H9 (cell line): ENCODE results near the gene NECAB3. TPM values are rescaled to one million over a fixed set of nuclear protein-coding genes. Genes with fewer than 3 reads are reported as not detected.

Experiments
- DNase-seq: peaks from one replicate; pipeline ENCODE4 v3.0.0-alpha.2; 2017
- H2AFZ ChIP-seq: one replicate; pipeline ENCODE4 v1.6.1; 2013; ENCODE audit warnings: mild to moderate bottlenecking, low read length, control low read depth, moderate library complexity
- H2AK5ac ChIP-seq: 2 replicates; pipeline ENCODE4 v1.6.1; 2013; ENCODE audit warnings: low read length, control low read depth, mixed read lengths; ENCODE audit not compliant: insufficient read length
- H2BK120ac ChIP-seq: one replicate; pipeline ENCODE4 v1.6.1; 2013; ENCODE audit warnings: low read depth, mild to moderate bottlenecking, low read length, control low read depth, inconsistent platforms; ENCODE audit not compliant: poor library complexity, severe bottlenecking
- H2BK12ac ChIP-seq: 2 replicates; pipeline ENCODE4 v1.6.1; 2013; ENCODE audit warnings: low read length, control low read depth, mixed read lengths, low read depth; ENCODE audit not compliant: insufficient read length
- H2BK15ac ChIP-seq: 2 replicates; pipeline ENCODE4 v1.6.1; 2013; ENCODE audit warnings: low read depth, low read length, control low read depth
- H2BK20ac ChIP-seq: one replicate; pipeline ENCODE4 v1.6.1; 2013; ENCODE audit warnings: low read depth, mild to moderate bottlenecking, low read length, control low read depth, inconsistent platforms; ENCODE audit not compliant: poor library complexity, severe bottlenecking
- H2BK5ac ChIP-seq: 2 replicates; pipeline ENCODE4 v1.6.1; 2013; ENCODE audit warnings: low read length, control low read depth, mixed read lengths; ENCODE audit not compliant: insufficient read length
- H3K14ac ChIP-seq: 2 replicates; pipeline ENCODE4 v1.6.1; 2013; ENCODE audit warnings: low read length, control low read depth; ENCODE audit not compliant: insufficient read depth
- H3K18ac ChIP-seq: 2 replicates; pipeline ENCODE4 v1.6.1; 2013; ENCODE audit warnings: low read depth, mild to moderate bottlenecking, mixed read lengths, low read length, control low read depth; ENCODE audit not compliant: insufficient read length
- H3K23ac ChIP-seq: 2 replicates; pipeline ENCODE4 v1.6.1; 2013; ENCODE audit warnings: low read length, control low read depth, mixed read lengths, low read depth; ENCODE audit not compliant: insufficient read length
- H3K23me2 ChIP-seq: 2 replicates; pipeline ENCODE4 v1.6.1; 2013; ENCODE audit warnings: low read depth, mild to moderate bottlenecking, mixed read lengths, low read length, control low read depth; ENCODE audit not compliant: insufficient read length, poor library complexity, severe bottlenecking
- H3K27ac ChIP-seq: 2 replicates; pipeline ENCODE4 v1.5.1; 2013; ENCODE audit warnings: low read length, control low read depth, mixed read lengths, low read depth; ENCODE audit not compliant: insufficient read length
- H3K27me3 ChIP-seq: 2 replicates; pipeline ENCODE4 v1.6.1; 2013; ENCODE audit warnings: low read length, control low read depth, inconsistent platforms; ENCODE audit not compliant: insufficient read depth
- H3K4ac ChIP-seq: 2 replicates; pipeline ENCODE4 v1.6.1; 2013; ENCODE audit warnings: low read depth, mild to moderate bottlenecking, control low read depth, inconsistent platforms, low read length, moderate library complexity
- H3K4me1 ChIP-seq: 2 replicates; pipeline ENCODE4 v1.6.1; 2013; ENCODE audit warnings: low read length, control low read depth, inconsistent platforms; ENCODE audit not compliant: insufficient read depth
- H3K4me2 ChIP-seq: 2 replicates; pipeline ENCODE4 v1.6.1; 2013; ENCODE audit warnings: low read length, control low read depth, mixed read lengths; ENCODE audit not compliant: insufficient read length, insufficient read depth
- H3K56ac ChIP-seq: 2 replicates; pipeline ENCODE4 v1.6.1; 2013; ENCODE audit warnings: low read depth, mild to moderate bottlenecking, mixed read lengths, low read length, control low read depth; ENCODE audit not compliant: insufficient read length
- H3K79me1 ChIP-seq: 2 replicates; pipeline ENCODE4 v1.6.1; 2013; ENCODE audit warnings: low read depth, mild to moderate bottlenecking, moderate library complexity, low read length, control low read depth, inconsistent platforms; ENCODE audit not compliant: insufficient read depth, poor library complexity, severe bottlenecking
- H3K79me2 ChIP-seq: 2 replicates; pipeline ENCODE4 v1.6.1; 2013; ENCODE audit warnings: low read length, control low read depth, inconsistent platforms; ENCODE audit not compliant: insufficient read depth
- H3K9ac ChIP-seq: 2 replicates; pipeline ENCODE4 v1.6.1; 2013; ENCODE audit warnings: low read length, control low read depth, mixed read lengths; ENCODE audit not compliant: insufficient read length; ENCODE audit errors: extremely low read depth
- H3K9me3 ChIP-seq: one replicate; pipeline ENCODE4 v1.6.1; 2013; ENCODE audit warnings: low read depth, low read length, inconsistent platforms; ENCODE audit not compliant: control insufficient read depth
- H3T11ph ChIP-seq: one replicate; pipeline ENCODE4 v1.6.1; 2013; ENCODE audit warnings: mild to moderate bottlenecking, low read length, control low read depth, inconsistent platforms
- H4K20me1 ChIP-seq: one replicate; pipeline ENCODE4 v1.6.1; 2013; ENCODE audit not compliant: control insufficient read depth, insufficient read length, insufficient read depth
- H4K5ac ChIP-seq: 2 replicates; pipeline ENCODE4 v1.6.1; 2013; ENCODE audit warnings: low read depth, mild to moderate bottlenecking, mixed read lengths, low read length, control low read depth; ENCODE audit not compliant: insufficient read length
- H4K8ac ChIP-seq: replicated peaks from 2 replicates; pipeline ENCODE4 v1.6.1; 2013; ENCODE audit warnings: low read length, control low read depth, mixed read lengths, low read depth; ENCODE audit not compliant: insufficient read length
- H4K91ac ChIP-seq: 2 replicates; pipeline ENCODE4 v1.6.1; 2013; ENCODE audit warnings: low read depth, mild to moderate bottlenecking, moderate library complexity, mixed read lengths, low read length, control low read depth; ENCODE audit not compliant: insufficient read length
- H3K27ac Mint-ChIP-seq, 3 experiments: 2 replicates in 2 of 3; 3 replicates in 1 of 3; pipeline ENCODE4 v1.8.0; 2020 to 2021; ENCODE audit warnings: mixed read lengths in 3 of 3, mild to moderate bottlenecking in 1 of 3, moderate library complexity in 1 of 3
- H3K27me3 Mint-ChIP-seq: 2 replicates; pipeline ENCODE4 v1.8.0; 2021; ENCODE audit warnings: low read depth, mild to moderate bottlenecking, moderate library complexity, mixed read lengths
- H3K36me3 Mint-ChIP-seq, 3 experiments: 2 replicates in 2 of 3; 3 replicates in 1 of 3; pipeline ENCODE4 v1.8.0; 2020 to 2021; ENCODE audit warnings: low read depth in 3 of 3, mixed read lengths in 3 of 3; ENCODE audit not compliant: insufficient read depth in 1 of 3
- H3K4me1 Mint-ChIP-seq, 2 experiments: 2 replicates each; pipeline ENCODE4 v1.8.0; 2020; ENCODE audit warnings: mixed read lengths in 2 of 2
- H3K4me3 Mint-ChIP-seq, 2 experiments: 2 replicates in 1 of 2; 3 replicates in 1 of 2; pipeline ENCODE4 v1.8.0; 2020 to 2021; ENCODE audit warnings: mild to moderate bottlenecking in 2 of 2, mixed read lengths in 2 of 2, moderate library complexity in 1 of 2
- H3K9me3 Mint-ChIP-seq, 2 experiments: 2 replicates in 1 of 2; 3 replicates in 1 of 2; pipeline ENCODE4 v1.8.0; 2020; ENCODE audit warnings: mild to moderate bottlenecking in 2 of 2, mixed read lengths in 2 of 2, moderate library complexity in 1 of 2
- WGBS: extraction: QIAGEN DNeasy Blood & Tissue Kit; methylation state at CpG from one replicate; pipeline ENCODE4 v1.1.7; 2013; ENCODE audit warnings: missing lambda C conversion rate, low lambda C conversion rate, mixed read lengths; ENCODE audit not compliant: insufficient read length; ENCODE audit errors: extremely low coverage; 5-methylcytosine and 5-hydroxymethylcytosine counted together
- total RNA-seq: library from RNA; stranded (reverse); gene quantifications from 2 replicates; pipeline ENCODE4 v1.2.1, GENCODE V29; 2021
- TF ChIP-seq, protein P1 (sequence below): fragments of 200-600 bp; sonication (generic); conservative IDR thresholded peaks from 3 replicates; pipeline ENCODE4 v1.8.0; 2021; ENCODE audit warnings: antibody characterized with exemption, mild to moderate bottlenecking

The NECAB3 gene
- total RNA-seq, 1 experiment from 2014 or later: 57.7 TPM

DNA sequence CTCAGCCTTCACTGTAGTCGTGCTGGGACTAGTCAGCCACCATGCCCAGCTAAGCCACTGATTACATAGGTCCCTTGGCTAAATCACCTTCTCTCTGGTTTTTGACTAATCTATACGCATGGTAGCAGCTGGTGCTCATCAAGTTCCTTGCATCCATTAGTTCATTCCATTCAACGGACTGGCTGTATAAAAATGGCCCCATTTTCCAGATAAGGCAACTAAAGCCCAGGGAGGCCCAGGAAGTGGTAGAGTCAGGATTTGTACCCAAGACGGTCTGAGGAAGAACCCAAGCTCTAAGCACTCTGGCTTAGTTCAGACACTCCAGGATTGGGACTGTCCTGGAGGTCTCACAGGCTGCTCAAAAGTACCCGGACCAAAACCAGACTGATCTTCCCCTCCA lies 7.1 kb upstream of the NECAB3 start:
- no peak overlapping the region for H4K8ac ChIP-seq
- H3K79me1 ChIP-seq: no peaks in the 10 kb centered on the region
- no peak overlapping the region for H3K27ac ChIP-seq
- H3K4me2 ChIP-seq: no peak overlapping the region
- no peak overlapping the region for H2BK5ac ChIP-seq
- H3K9me3 ChIP-seq: no peaks in the 10 kb centered on the region
- no peak overlapping the region for H4K5ac ChIP-seq
- Mint-ChIP-seq H3K27me3 (no peaks in the 10 kb centered on the region), H3K4me1 (peaks cover 19% of the 10 kb centered on the region in 2 experiments), H3K9me3 (no peaks in the 10 kb centered on the region), H3K4me3 (no peak overlapping the region), H3K36me3 (peaks cover 26 to 57% (median 40%) of the 10 kb centered on the region in 3 experiments; a peak in 6 of 7 replicates), H3K27ac (peak overlapping the region in 2 of 3 experiments; percentile 31 to 54; a peak in 3 of 7 replicates)
- H3K14ac ChIP-seq: no peak overlapping the region
- no peak overlapping the region for H2BK12ac ChIP-seq
- H3K27me3 ChIP-seq: no peaks in the 10 kb centered on the region
- H3K79me2 ChIP-seq: peaks cover 7% of the 10 kb centered on the region; the same call in 1 of the 2 replicates
- H2BK15ac ChIP-seq: no peak overlapping the region
- H2AFZ ChIP-seq: no peak overlapping the region
- H3K4me1 ChIP-seq: no peaks in the 10 kb centered on the region
- TF ChIP-seq, protein P1, sequence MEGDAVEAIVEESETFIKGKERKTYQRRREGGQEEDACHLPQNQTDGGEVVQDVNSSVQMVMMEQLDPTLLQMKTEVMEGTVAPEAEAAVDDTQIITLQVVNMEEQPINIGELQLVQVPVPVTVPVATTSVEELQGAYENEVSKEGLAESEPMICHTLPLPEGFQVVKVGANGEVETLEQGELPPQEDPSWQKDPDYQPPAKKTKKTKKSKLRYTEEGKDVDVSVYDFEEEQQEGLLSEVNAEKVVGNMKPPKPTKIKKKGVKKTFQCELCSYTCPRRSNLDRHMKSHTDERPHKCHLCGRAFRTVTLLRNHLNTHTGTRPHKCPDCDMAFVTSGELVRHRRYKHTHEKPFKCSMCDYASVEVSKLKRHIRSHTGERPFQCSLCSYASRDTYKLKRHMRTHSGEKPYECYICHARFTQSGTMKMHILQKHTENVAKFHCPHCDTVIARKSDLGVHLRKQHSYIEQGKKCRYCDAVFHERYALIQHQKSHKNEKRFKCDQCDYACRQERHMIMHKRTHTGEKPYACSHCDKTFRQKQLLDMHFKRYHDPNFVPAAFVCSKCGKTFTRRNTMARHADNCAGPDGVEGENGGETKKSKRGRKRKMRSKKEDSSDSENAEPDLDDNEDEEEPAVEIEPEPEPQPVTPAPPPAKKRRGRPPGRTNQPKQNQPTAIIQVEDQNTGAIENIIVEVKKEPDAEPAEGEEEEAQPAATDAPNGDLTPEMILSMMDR: no peak
- no peak overlapping the region for H4K91ac ChIP-seq
- H2BK20ac ChIP-seq: no peak overlapping the region
- no peak overlapping the region for H3K23ac ChIP-seq
- WGBS: no CpG with 5 or more reads among the region's 5 CpGs
- no peak overlapping the region for H2AK5ac ChIP-seq
- no peaks in the 10 kb centered on the region for H4K20me1 ChIP-seq
- no peak overlapping the region for H2BK120ac ChIP-seq
- H3K23me2 ChIP-seq: peaks cover 10% of the 10 kb centered on the region
- H3T11ph ChIP-seq: no peak overlapping the region
- no peak overlapping the region for H3K18ac ChIP-seq
- no peak overlapping the region for H3K56ac ChIP-seq
- H3K4ac ChIP-seq: no peak overlapping the region
- no peak for DNase-seq
- no peak overlapping the region for H3K9ac ChIP-seq
